ENCODE measurements around the gene CDK15.
"Not testable (repeated sequence)": the region's sequence is repeated elsewhere in the genome, so short reads cannot be mapped to it uniquely, and the experiment has no call there.

Gene CDK15

DNA sequence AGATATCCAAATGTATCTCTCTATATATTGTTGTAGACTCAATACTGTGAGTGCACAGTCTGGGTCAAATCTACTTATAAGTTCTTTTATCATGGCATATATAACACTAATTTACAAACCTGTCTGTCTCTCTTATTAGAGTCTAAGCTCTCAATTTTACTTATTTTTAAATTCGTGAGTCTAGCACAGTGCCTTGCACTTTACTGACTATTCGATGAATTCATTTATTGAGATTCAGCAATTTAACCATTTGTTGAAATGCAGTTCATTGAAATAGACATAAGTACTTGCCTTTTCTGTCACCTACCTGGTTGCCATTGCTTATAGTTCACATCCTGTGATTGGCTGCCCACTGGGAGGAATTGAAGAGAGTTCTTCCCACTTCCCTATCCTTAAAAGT is 15.3 kb upstream of the CDK15 start:
- DNase-seq: no peak

- peak; percentile 77 for DNase-seq
These were observed 12.7 kb upstream of the CDK15 start for GRCh38 chr2:201793631-201794030.

- DNase-seq: peak; percentile 77
These were observed 12.0 kb upstream of the CDK15 start for GRCh38 chr2:201794294-201794693.

DNA sequence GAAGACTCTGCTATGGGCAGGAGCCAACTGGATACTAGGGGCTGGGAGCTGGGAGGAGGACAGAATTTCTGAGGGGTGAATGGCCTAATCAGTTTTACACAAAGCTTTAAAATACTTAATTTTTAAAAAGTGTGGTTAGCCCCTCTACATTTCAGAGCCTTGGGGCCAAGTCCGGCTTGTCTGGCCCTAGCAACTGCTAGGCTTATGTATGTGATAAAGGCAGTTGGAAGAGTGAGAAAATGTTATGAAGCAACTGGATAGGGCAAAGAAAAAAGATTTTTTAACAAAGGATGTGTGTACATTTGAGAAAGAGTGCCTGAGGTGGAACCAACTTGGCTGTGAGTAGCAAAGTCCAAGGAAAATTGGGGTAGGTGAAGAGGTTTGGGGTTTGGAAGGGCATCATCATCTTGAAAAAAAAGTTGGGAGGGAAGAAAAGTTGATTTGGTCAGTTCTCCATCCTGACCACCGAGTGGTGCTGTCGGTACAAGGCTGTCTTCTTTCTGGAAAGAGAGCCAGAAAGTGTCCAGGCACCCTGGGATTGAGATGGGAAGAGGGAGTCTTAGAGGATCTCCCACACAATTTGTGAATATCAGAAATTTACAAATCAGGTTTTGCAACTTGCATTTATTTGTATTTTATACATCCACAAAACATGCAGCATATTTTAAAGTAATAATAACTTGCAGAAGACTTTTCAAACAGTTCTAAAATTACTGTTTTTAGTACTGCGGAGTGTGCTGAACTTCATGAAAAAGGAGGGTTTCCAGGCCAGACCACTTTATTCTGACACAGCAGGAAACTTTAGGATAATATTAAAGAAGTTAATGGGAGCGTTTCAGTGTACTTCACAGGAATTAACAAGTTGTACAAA is 10.5 kb upstream of the CDK15 start:
- peak; percentile 70 for DNase-seq

DNA sequence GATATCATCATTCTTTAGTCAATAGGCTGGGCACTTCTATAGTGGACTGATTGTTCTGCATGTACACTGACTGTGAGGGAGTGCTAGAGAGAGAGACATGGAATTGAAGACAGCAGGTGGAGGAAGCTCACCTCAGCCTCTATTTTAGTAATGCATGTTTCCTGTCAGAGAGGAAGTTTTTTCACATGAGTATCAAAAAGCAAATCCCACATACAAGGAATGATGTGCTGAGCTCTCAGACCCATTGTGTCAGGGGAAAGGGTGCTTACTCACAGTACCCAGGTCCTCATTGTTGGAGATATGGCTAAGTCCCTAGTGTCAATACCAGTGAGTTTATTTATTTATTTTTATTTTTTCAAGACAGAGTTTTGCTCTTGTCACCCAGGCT is 9.9 kb upstream of the CDK15 start:
- DNase-seq: no peak

DNA sequence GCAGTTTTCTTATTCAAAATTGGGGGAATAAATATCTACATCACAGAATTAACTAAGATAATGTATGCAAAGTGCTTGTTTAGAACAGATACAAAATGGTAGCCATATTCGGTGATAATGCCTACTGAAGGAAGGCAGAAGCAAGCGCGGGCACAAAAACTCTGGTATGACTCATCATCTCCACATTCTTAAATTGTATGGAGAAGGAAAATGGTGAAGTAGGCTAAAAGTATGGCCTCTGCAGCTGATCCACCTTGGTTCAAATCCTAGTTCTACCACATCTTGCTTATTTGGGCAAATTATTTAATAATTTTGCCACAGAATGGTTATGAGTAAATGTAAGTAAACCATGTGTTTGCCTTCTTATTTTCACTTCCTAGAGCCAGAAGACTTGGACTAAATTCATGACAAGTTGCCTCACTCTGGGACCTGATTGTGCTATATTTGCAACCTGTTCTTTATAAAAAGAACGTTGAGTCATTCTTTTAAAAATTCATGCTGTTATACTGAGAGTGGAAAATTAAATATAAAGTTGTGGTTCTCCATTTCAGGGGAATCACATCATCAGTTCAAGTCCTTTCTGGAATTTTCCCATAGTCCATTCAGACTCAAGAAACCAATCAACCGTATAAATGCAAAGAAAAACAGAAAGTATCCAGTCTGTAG is 9.0 kb upstream of the CDK15 start:
- DNase-seq: peak; percentile 83

DNA sequence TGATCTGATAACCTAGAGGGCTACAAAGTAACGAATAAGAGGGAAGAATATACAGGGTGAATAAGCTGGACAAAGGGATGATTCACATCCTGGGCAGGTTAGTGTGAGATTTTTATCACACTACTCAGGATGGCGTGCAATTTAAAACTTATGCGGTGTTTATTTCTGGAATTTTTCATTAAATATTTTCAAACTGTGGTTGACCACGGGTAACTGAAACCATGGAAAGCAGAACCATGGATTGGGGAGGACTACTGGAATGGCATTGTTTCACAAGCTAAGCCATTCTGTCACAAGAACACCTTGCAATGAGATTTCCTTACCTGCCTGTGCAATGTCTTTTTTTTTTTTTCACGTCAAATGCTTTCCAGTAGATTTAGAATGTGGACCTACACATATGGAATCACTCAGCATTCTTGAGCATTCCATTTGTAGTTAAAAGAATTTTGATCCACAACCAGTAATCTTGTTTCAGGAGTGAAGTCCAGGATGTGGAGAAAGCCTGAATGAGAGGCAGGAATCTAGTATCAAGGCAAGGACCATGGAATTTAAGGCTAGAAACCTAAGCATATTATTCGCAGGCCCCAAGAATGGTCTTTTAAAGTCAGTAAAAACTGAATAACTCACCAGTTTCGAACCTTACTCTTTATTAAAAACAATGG is 8.0 kb upstream of the CDK15 start:
- peak; percentile 95 for DNase-seq

DNA sequence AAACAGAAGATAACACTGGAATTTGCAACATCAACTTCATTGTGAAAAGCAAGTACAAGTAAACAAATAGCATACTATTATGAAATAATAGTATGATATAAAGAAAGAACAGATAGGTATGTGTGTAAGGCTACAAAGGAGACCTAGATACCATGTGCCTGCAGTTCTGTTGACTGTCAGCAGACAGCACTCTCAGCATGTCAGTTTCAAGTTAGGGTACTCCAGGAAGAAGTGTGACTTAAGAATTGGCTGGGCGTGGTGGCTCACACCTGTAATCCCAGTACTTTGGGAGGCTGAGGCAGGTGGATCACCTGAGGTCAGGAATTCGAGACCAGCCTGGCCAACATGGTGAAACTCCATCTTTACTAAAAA is 7.4 kb upstream of the CDK15 start:
- DNase-seq: peak; percentile 61

GRCh38 chr2:201807452-201807999 is 1.2 kb downstream of the CDK15 start:
- DNase-seq: peak; percentile 85

DNA sequence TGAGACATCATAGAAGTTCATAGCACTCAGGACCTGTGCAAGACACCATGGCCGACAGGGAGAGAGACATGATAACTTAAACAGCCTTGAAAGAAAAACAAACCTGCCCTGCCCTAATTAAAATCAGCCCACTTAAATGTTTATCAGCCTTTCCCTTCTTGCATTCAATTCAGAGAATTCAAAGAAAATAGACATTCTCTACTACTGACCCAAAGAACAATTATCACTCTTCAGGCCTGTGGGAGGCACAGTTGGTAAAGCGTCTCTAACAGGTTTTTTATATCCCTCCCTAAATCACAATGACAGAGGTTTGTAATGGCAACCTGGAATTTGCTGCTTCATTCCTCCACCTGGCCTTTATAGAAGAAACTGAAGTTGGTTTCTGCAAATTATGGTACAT is 1.7 kb downstream of the CDK15 start:
- no peak for DNase-seq

DNA sequence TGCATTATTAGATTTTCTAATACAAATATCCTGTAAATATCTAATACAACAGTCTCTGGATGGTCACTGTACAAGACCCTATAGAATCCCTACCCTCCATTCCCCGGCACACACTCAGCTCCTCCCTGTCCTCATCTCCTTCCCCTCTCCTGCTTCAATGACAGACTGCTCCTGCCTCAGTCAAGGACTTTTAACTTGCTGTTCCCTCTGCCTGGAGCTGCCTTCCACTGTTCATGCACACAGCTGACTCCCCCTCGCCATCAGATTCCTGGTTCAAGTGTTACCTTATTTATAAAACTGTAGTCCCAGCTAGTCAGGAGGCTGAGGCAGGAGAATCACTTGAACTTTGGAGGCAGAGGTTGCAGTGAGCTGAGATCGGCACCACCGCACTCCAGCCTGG is 3.3 kb downstream of the CDK15 start:
- DNase-seq: no peak

GRCh38 chr2:201810604-201811003 is 4.3 kb downstream of the CDK15 start:
- not testable (repeated sequence) for DNase-seq

GRCh38 chr2:201813996-201814760 is 7.8 kb downstream of the CDK15 start:
- DNase-seq: peak; percentile 87

DNA sequence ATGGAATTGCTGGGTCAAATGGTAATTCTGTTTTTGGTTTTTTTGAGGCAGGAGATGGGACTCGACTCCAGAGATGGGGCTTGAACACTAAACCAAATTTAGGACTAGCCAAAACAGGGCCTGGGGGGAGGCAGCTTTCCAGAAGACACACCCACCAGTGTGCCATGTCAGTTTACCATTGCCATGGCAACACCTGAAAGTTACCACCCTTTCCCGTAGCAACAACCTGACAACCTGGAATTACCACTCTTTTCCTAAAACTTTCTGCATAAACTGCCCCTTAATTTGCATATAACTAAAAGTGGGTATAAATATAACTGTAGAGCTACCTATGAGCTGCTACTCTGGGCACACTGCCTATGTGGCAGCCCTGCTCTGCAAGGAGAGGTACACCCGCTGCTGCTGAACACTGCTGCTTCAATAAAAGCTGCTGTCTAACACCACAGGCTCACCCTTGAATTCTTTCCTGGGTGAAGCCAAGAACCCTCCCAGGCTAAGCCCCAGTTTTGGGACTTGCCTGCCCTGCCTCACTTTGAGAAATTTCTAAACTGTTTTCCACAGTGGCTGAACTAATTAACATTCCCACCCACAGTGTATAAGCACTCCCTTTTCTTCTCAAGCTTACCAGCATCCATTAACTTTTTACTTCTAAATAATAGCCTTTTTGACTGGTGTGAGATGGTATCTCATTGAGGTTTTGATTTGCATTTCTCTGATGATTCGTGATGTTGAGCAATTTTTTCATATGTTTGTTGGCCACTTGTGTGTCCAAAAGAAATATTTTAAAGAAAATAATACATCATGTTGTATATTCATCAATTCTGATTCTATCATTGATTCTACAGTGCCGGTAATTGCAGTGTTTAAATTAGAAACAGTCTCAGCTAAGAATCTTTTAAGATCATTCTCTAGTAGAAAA is 10.6 kb downstream of the CDK15 start:
- peak; percentile 56 for DNase-seq

DNA sequence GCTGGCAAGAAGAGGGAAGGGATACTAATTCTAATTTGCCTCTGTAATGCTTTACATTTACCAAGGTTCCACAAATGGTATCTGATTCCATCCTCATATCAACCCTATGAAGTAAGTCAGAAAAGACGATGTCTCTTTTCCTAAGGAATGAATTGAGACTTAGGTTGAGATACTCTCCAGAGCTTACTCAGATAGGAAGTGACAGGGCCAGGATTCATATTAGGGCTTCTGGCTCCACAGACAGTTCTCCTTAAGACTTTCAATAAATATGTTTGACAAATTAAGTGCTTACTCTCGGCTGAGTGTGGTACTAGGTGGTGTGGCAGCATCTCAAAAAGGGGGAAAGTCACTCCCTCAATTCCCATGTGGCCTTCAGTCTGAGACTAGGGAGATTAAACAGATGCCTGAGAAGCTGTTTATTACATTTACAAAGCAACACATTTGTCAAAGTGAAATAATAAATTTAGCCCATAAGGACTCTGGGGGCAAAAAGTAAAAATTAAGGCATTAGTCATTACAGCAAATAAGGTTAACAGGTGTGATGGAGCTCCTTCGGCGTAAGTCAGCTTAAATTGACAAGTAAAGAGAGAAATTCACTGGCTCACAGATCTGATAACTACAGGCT is 14.2 kb downstream of the CDK15 start:
- peak; percentile 23 for DNase-seq

DNA sequence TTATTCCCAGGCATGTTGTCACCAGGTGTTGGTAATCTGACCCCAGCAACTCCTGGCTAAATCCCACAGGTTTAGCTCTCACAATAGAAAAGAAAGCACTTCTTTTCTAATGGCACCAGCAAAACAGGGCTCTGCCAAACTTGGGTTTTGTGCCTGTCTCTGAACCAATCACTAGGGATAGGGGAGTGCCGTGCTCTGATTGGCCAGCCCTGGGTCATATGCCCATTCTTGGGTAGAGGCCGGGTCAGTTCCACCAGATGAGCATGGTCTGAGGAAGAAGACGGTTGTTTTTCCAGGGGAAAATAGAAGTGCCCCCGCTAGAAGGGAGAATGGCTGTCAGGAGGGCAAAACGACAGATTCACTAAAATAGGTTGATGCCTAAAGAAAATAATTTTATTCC is 14.7 kb downstream of the CDK15 start:
- no peak for DNase-seq

GRCh38 chr2:201824212-201824611 is 17.9 kb downstream of the CDK15 start:
- DNase-seq: no peak

DNA sequence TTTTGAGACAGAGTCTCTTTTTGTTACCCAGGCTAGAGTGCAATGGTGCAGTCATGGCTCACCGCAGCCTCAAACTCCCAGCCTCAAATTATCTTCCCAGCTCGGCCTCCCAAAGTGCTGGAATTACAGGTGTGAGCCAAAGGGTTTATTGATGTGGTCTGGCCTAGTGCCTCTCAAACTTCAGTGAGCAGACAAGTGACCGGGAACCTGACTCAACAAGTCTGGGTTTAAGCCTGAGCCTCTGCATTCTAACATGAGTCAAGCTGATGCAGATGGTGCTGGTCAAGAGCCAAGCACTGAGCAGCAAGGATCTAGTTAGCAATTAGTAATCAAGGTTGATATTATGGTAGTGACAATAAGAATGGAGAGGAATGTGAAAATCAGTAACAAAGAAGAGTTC is 21.3 kb downstream of the CDK15 start:
- DNase-seq: no peak

GRCh38 chr2:201828220-201828619 is 21.9 kb downstream of the CDK15 start:
- no peak for DNase-seq

- DNase-seq: no peak
These were observed 24.3 kb downstream of the CDK15 start for GRCh38 chr2:201830666-201831065.

DNA sequence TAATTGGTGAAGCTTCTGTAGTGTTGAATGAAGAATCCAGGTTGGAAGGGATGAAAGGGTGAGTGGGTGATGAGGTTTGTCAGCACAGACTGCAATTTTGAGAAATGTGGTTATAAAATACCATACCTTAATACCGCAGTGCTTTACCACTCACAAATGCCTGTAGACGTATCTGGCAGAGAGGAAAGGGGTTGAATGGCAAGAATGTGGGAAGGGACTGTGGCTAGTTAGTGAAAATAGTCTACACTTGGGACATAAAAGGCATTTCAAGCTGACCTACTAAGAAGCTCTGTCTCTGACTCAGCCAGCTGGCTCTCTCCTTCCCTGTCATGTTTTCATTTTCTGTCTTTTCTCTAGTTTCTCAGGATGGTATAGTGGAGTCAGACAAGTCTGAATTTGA is 25.1 kb downstream of the CDK15 start:
- peak; percentile 93 for DNase-seq

All from fibroblast of skin of right quadriceps (primary cell).